SU-DHL-6 (cell line): ENCODE data around the gene SLCO3A1.

ENCODE experiments used
- H2AFZ ChIP-seq: fragments of 200-600 bp; sonication (generic); 2 replicates; pipeline ENCODE4 v1.6.1; 2014; ENCODE audit warnings: low read depth, mild to moderate bottlenecking, moderate library complexity, mixed read lengths, antibody characterized with exemption, low read length; ENCODE audit not compliant: severe bottlenecking
- H3F3A ChIP-seq: fragments of 200-600 bp; shearing (Covaris generic); 2 replicates; pipeline ENCODE4 v1.6.0; 2016; ENCODE audit warnings: antibody characterized with exemption, mild to moderate bottlenecking; ENCODE audit not compliant: insufficient read depth
- H3K27ac ChIP-seq: fragments of 200-600 bp; sonication (generic); 2 replicates; pipeline ENCODE4 v1.5.1; 2016; ENCODE audit warnings: low read depth, mild to moderate bottlenecking, low read length, moderate library complexity, mixed read lengths
- H3K27me3 ChIP-seq: fragments of 200-600 bp; sonication (generic), shearing (Covaris generic); 2 replicates; pipeline ENCODE4 v1.6.0; 2014; ENCODE audit warnings: mild to moderate bottlenecking, low read length
- H3K36me3 ChIP-seq: fragments of 200-600 bp; sonication (generic); 2 replicates; pipeline ENCODE4 v1.6.1; 2014; ENCODE audit warnings: mild to moderate bottlenecking, low read length, mixed read lengths
- H3K4me2 ChIP-seq: fragments of 300-600, 200-600 bp; shearing (Covaris generic), sonication (generic); 2 replicates; pipeline ENCODE4 v1.6.0; 2014; ENCODE audit warnings: low read length, low read depth, mild to moderate bottlenecking; ENCODE audit not compliant: poor library complexity, severe bottlenecking
- H3K4me3 ChIP-seq: fragments of 200-600 bp; sonication (generic); 2 replicates; pipeline ENCODE4 v1.5.1; 2014; ENCODE audit warnings: antibody characterized with exemption, low read length, mild to moderate bottlenecking, mixed read lengths; ENCODE audit not compliant: insufficient read depth, poor library complexity, severe bottlenecking
- H3K79me2 ChIP-seq: fragments of 200-600 bp; sonication (generic); 2 replicates; pipeline ENCODE4 v1.6.1; 2014; ENCODE audit warnings: mild to moderate bottlenecking, low read length, moderate library complexity; ENCODE audit not compliant: insufficient read depth
- H3K9ac ChIP-seq: fragments of 200-600 bp; sonication (generic); 2 replicates; pipeline ENCODE4 v1.7.0; 2014; ENCODE audit warnings: mild to moderate bottlenecking, low read length
- H3K9me2 ChIP-seq: fragments of 200-600 bp; sonication (generic); replicated peaks from 2 replicates; pipeline ENCODE4 v1.6.1; 2014; ENCODE audit warnings: low read length; ENCODE audit not compliant: insufficient read depth
- H3K9me3 ChIP-seq: fragments of 200-600 bp; sonication (generic); 2 replicates; pipeline ENCODE4 v1.6.1; 2014; ENCODE audit warnings: low read length, mixed read lengths; ENCODE audit not compliant: insufficient read depth
- H4K20me1 ChIP-seq: fragments of 200-600 bp; sonication (generic); 2 replicates; pipeline ENCODE4 v1.6.1; 2014; ENCODE audit warnings: low read depth, mild to moderate bottlenecking, antibody characterized with exemption, low read length, moderate library complexity, mixed read lengths
- EZH2phosphoT487 ChIP-seq: fragments of 200-600 bp; sonication (generic), shearing (Covaris generic); conservative IDR thresholded peaks from 2 replicates; pipeline ENCODE4 v1.6.1; 2018; ENCODE audit warnings: mild to moderate bottlenecking, antibody characterized with exemption, low read length, moderate library complexity, mixed read lengths
- TF ChIP-seq, protein P1 (sequence below): fragments of 200-600 bp; sonication (generic); IDR thresholded peaks from one replicate; pipeline ENCODE4 v1.5.1; 2017; ENCODE audit warnings: antibody characterized with exemption, mild to moderate bottlenecking, low read length, moderate library complexity; ENCODE audit not compliant: insufficient read depth, poor library complexity, severe bottlenecking

SLCO3A1 gene

DNA sequence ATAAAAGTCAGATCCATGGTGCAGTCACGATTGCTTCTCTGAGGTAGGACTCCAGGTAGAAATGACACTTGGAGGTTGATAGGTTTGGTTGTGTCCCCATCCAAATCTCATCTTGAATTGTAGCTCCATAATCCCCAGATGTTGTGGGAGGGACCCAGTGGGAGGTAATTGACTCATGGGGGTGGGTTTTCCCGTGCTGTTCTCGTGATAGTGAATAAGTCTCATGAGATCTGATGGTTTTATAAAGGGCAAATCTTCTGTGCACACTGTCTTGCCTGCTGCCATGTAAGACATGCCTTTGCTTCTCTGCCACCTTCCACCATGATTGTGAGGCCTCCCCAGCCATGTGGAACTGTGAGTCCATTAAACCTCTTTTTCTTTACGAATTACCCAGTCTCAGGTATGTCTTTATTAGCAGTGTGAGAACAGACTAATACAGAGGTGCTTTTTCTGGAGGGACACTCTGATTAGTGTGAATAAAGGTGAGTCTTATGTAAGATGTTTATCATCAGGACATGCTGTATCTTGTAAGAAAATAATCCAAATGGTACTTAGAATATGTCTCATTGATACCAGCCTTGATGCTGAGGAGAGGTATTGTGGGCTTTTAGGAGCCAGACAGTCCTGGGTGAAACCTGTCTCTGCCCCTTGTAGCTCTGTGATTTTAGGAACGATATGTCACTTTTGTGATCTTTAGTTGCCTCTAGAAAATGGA, 43.0 kb downstream of the SLCO3A1 start:
- Histone ChIP-seq H3K27ac (no peak overlapping the region), H3K9ac (no peak overlapping the region), H3K36me3 (no peaks in the 10 kb centered on the region), H3K79me2 (no peaks in the 10 kb centered on the region; the same call in 1 of the 2 replicates), H3K9me2 (no peaks in the 10 kb centered on the region), H4K20me1 (no peaks in the 10 kb centered on the region), H3F3A (no peaks in the 10 kb centered on the region), H3K9me3 (no peaks in the 10 kb centered on the region), H3K4me3 (no peak overlapping the region), H2AFZ (no peak overlapping the region), H3K27me3 (no peaks in the 10 kb centered on the region), H3K4me2 (no peak overlapping the region)
- TF ChIP-seq, protein P1, sequence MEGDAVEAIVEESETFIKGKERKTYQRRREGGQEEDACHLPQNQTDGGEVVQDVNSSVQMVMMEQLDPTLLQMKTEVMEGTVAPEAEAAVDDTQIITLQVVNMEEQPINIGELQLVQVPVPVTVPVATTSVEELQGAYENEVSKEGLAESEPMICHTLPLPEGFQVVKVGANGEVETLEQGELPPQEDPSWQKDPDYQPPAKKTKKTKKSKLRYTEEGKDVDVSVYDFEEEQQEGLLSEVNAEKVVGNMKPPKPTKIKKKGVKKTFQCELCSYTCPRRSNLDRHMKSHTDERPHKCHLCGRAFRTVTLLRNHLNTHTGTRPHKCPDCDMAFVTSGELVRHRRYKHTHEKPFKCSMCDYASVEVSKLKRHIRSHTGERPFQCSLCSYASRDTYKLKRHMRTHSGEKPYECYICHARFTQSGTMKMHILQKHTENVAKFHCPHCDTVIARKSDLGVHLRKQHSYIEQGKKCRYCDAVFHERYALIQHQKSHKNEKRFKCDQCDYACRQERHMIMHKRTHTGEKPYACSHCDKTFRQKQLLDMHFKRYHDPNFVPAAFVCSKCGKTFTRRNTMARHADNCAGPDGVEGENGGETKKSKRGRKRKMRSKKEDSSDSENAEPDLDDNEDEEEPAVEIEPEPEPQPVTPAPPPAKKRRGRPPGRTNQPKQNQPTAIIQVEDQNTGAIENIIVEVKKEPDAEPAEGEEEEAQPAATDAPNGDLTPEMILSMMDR = no peak
- no peak for TF ChIP-seq EZH2phosphoT487

DNA sequence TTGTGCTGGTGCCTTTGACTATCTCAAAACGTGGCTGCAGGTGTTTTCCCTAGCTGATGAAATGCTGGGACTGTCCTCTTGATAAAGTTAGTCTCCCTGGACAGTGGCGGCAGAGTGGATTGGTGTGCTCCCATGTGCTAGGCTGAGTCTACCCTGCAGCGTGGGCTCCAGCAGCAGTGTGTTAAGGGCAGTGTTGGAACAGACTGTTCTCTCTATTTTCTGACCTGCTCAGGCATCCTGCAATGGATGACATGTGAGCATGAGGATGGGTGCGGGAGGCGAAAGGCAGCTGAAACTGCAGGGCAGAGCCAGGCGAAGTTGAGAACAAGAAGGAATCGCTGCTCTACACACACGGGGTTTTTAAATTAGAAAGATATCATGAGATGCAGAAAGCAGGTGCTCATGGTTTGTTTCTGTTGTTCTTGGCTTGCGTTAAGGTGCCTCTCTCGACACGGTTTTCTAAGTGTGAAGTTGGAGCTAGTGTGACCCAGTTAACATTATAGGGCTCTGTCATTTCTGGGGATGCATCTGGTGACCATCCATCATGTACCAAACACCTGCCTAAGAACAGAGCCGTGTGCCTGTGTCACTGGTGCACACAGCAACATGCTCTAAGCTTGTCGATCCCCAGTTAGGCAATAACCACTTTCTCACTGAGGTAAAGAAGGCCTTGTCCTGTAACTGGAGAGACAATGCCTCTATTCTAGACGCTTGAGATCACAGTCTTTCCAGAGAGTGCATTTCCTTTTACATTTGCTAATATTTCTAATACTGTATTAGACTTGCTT, 44.3 kb downstream of the SLCO3A1 start:
- no peaks in the 10 kb centered on the region for H3K9me3 ChIP-seq
- no peak overlapping the region for H3K4me2 ChIP-seq
- H3K79me2 ChIP-seq = no peaks in the 10 kb centered on the region; the same call in 1 of the 2 replicates
- no peak overlapping the region for H3K27ac ChIP-seq
- H3K9ac ChIP-seq = no peak overlapping the region
- H3K9me2 ChIP-seq = no peaks in the 10 kb centered on the region
- H3K36me3 ChIP-seq = no peaks in the 10 kb centered on the region
- H4K20me1 ChIP-seq = no peaks in the 10 kb centered on the region
- H2AFZ ChIP-seq = no peak overlapping the region
- H3K4me3 ChIP-seq = no peak overlapping the region
- no peaks in the 10 kb centered on the region for H3F3A ChIP-seq
- no peaks in the 10 kb centered on the region for H3K27me3 ChIP-seq
- no peak for TF ChIP-seq EZH2phosphoT487
- TF ChIP-seq, protein P1 = no peak

DNA sequence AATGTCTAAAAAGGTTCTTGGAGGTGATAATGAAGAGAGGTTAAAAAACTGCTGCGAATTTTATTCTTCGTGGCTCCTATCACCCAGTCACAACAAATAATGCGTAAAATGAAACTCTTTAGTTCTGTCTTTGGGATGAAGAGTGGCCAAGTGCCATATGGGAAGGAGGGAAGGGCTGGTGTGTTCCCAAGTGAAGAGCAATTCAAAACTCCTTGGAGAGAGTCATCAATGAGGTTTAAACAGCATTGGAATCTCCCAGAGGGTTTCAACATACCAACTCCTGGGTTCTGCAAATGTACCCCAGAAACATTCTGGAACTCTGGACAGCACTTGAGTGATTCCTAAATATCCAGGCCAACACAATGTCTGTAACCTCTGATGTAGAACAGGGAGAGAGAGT, 45.3 kb downstream of the SLCO3A1 start:
- Histone ChIP-seq H3K9me2 (no peaks in the 10 kb centered on the region), H4K20me1 (no peaks in the 10 kb centered on the region), H3K27me3 (no peaks in the 10 kb centered on the region), H3K79me2 (no peaks in the 10 kb centered on the region; the same call in 1 of the 2 replicates), H2AFZ (no peak overlapping the region), H3K36me3 (no peaks in the 10 kb centered on the region), H3K9me3 (no peaks in the 10 kb centered on the region), H3F3A (no peaks in the 10 kb centered on the region), H3K4me3 (no peak overlapping the region), H3K9ac (no peak overlapping the region), H3K27ac (no peak overlapping the region), H3K4me2 (no peak overlapping the region)
- no peak for TF ChIP-seq EZH2phosphoT487
- TF ChIP-seq, protein P1 = no peak
